G401.6 (cell line): Measurements from ENCODE around the gene OGFR.
"Not testable (repeated sequence)": the region's sequence is repeated elsewhere in the genome, so short reads cannot be mapped to it uniquely, and the experiment has no call there.

ENCODE experiments used
- FAIRE-seq: peaks from 2 replicates; lab custom pipeline; 2012; peaks lifted over from hg19 to GRCh38; lab: Jason Lieb, UNC

Gene OGFR

DNA sequence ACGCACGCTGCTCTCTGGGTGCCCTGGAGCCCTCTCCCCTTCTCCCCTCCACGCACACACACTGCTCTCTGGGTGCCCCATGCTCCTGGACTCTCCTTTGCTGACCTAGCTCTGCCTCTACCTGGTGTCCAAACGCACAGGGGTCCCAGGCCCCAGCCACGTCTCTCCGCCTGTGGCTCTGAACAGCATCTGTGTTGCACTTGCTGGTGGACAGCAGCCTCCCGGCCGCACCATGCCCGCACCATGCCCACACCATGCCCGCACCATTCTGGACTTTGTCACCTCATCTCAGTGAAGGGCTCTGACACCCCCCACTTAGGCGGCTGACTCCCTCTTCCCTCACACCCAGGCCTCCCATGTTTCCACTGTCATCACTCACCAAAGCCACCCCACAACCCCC lies 35.2 kb downstream of the OGFR start:
- FAIRE-seq: no peak

DNA sequence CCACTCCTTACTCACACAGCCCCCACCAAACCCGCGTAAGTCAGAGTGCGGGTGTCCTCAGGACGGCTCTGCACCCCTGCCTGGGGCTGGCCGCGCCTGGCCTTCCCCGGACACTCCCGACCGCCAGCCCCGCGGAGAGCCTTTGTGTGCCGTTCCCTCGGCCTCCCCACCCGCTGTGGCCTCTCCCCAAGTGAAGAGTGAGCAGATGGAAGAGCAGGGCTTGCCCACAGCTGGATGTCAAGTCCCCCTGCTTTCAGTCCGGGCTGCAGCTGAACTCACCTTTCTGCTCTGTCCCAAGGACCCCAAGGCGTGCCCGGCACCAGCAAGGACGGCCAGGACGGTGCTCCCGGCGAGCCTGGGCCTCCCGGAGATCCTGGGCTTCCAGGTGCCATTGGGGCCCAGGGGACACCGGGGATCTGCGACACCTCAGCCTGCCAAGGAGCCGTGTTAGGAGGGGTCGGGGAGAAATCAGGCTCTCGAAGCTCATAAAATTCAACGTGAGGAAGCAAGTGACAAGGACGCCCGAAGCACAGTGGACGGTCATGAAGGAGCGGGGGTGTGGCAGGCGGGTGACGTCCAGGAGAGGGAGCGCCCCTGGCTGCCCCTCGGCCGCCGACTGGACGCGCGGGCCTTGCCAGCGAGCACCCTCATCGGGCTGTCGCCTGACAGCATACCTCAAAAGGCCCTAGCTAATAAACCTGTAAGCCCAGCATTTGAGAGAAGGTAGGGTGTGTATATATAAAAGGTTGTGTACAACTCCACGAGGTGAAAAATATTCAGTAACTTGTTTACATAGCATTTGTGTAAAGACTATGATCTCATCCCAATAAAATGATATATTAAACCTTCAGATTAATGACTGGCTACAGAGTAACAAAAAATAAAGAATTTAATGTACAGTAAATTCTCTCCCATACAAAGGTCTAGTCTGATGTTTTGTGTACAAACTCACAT lies 35.9 kb downstream of the OGFR start:
- FAIRE-seq: no peak

DNA sequence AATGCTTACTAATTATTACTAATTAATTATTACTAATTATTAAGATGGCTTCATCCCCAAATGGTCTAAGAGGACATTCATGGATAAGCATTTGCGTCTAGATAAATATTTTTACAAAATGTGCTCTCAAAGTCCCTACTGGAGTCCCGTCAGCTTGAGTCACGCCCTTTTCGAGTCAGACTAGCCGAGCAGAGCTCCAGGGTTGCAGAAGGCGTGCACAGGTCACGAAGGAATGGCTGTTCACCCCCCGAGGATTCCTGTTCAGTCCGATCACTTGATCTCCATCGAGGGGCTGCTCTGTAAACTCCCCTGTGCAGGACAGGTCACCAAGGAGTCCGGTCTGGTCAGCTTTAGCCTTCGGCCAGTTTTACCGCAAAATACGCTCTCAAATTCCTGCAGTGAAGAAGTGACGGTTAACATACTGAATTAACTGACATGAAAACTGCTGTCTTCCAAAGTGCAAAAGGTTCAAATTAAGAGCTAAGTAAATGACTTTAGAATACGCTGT lies 37.1 kb downstream of the OGFR start:
- no peak for FAIRE-seq

DNA sequence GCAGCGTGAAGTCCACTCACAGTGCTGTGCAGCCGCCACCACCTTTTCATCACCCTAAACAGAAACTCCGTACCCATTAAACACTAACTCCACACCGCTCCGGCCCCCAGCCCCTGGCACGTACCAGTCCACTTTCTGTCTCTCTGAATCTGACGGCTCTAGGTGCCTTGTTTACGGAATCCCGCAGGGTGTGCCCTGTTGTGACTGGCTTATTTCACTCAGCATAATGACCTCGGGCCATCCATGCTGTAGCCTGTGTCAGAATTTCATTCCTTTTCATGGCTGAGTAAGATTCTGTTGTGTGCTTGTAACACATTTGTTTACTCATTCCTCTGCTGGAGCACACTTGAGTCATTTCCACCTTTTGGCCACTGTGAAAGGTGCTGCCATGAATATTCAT lies 39.0 kb downstream of the OGFR start:
- no peak for FAIRE-seq

DNA sequence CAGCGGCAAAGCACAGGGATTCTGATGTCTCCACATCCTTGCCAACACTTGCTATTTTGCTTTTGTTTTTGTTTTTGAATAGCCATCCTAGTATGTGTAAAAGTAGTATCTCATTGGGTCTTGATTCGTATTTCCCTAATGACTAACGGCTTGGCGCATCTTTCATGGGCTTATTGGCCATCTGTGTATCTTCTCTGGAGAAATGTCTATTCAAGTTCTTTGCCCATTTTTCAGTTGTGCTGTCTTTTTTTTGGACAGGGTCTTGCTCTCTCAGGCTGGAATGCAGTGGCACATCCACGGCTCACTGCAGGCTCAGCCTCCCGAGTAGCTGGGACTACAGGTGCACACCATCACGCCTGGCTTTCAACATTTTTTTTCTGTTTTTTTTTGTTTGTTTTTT lies 39.5 kb downstream of the OGFR start:
- no peak for FAIRE-seq

DNA sequence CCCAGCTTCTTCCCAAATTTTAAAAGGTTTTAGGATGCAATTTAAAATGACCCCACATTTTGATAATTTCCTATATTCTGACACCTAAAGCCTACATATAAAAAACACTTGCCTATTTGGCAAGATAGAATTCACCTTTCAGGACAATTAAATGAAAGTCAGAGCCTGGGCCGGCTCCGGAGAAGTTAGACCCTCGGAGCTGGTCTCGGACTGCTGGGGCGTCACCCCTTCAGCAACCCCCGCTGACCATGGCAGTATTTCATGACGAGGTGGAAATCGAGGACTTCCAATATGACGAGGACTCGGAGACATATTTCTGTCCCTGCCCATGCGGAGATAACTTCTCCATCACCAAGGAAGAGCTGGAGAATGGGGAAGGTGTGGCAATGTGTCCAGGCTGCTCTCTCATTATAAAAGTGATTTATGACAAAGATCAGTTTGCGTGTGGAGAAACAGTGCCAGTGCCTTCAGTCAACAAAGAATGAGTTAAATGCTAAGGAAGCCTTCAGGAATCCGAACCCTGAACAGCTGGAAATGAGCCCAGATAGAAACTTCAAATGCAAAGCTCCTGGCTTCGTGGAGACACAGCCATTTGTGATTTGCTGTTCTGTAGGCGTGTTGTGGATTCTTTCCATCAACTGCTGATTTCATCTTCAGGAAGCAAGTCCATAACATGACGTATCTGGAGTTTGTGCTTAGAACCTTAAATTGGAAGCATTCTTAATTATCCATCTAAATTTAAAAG lies 41.0 kb downstream of the OGFR start:
- FAIRE-seq: no peak

DNA sequence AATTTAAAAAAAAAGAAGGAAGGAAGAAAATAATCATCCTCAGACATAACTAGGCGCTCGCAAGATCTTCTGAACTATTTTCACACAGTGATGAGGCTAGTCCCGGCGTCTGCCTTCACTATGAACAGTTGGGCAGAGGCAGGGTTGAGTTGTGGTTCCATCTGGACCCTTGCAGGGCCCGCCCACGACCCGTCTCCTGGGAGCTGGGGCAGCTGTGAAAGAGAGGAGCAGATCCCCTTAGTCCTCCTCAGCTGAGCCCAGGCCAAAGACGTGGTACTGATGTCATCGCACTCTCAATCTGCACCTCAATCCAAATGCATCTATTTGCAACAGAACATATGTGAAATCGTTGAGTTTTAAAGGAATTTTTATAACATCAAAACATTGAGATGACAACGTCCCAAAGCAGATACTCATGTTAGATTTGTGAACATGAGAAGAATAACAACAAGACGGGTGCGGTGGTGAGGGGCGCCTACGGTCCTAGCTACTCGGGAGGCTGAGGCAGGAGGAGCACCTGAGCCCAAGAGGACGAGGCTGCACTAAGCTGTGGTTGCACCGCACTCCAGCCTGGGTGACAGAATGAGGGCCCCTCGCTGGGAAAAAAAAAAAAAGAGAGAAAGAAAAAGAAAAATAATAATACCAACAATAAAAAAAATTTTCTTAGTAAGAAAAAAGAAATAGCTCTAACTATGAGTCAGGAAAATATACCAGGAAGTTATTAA lies 41.7 kb downstream of the OGFR start:
- FAIRE-seq: no peak

DNA sequence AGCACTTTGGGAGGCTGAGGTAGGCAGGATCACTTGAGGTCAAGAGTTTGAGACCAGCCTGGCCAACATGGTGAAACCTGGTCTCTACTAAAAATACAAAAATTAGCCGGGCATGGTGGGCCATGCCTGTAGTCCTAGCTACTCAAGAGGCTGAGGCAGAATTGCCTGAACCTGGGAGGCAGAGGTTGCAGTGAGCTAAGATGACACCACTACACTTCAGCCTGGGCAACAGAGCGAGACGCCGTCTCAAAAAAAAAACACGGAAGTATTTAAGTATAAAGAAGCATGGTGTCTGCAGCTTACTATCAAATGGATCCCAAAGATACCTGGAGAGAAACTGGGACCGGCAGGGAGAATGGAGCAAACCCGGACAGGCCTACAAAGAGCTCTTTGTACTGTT lies 44.3 kb downstream of the OGFR start:
- FAIRE-seq: not testable (repeated sequence)

DNA sequence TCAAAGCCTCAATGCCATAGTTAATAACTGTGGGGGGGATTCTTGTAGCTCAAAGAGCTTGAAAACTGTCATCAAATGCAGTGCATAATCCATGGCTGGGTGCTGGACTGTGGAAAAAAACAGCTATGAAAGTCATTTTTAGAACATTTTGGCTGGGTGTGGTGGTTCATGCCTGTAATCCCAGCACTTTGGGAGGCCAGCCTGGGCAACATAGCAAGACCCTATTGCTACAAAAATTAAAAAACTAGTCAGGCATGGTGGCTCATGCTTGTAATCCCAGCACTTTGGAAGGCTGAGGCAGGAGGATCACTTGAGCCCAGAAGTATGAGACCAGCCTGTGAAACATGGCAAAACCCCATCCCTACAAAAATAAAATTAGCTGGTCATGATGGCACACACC lies 44.8 kb downstream of the OGFR start:
- FAIRE-seq: no peak

DNA sequence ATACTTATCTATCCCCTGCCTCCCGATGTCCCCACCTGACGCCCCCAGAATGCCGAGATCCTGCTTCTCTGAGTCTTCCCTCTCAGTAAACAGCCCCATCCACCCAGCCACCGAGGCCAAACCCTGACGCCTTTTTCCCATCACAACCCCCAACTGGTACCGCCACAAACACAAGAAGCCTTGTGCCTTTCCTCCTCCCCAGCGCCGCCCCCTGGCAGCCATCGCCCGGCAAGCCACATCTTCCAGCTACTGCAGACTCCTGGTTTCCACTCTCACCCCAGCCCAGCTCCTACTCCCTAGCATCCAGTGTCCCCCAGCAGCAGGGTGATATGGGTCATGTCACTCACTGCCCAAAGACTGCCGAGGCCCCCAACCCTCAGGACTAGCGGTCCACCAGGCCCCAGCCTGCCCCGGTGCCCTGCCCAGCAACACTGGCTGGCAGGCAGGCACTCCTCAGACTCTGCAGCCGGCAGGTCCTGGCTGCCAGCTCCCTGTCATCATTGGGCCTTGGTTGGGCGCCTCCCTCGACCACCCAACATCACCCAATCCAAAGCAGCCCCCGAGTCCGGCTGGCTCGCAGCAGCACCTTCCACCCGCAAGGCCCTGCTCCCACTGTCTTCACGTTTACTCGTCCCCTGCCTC lies 45.8 kb downstream of the OGFR start:
- FAIRE-seq: no peak

DNA sequence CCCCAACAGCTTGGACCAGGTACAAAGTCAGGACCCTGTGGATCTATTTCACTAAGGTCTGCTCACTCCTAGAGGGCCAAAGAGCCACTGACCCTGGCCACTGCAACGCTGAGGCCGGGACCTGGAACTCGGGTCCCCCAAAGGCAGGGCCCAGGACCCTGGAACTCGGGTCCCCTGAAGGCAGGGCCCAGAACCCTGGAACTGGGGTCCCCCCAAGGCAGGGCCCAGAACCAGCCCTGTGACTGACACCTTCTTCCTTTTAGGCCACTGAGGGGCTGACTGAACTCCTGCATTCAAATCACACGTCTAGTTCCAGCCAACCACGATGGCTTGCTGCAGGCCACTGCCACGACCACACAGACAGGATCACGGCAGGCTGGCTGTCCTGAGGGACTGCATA lies 47.6 kb downstream of the OGFR start:
- FAIRE-seq: no peak

DNA sequence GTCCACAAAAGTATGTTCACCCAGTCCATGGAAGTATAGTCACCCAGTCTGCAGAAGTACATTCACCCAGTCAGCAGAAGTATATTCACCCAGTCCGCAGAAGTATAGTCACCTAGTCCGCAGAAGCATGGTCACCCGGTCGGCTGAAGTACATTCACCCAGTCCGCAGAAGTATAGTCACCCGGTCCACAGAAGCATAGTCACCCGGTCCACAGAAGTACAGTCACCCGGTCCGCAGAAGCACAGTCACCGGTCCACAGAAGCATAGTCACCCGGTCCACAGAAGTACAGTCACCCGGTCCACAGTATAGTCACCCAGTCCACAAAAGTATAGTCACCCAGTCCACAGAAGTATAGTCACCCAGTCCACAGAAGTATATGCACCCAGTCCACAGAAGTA lies 48.2 kb downstream of the OGFR start:
- no peak for FAIRE-seq

DNA sequence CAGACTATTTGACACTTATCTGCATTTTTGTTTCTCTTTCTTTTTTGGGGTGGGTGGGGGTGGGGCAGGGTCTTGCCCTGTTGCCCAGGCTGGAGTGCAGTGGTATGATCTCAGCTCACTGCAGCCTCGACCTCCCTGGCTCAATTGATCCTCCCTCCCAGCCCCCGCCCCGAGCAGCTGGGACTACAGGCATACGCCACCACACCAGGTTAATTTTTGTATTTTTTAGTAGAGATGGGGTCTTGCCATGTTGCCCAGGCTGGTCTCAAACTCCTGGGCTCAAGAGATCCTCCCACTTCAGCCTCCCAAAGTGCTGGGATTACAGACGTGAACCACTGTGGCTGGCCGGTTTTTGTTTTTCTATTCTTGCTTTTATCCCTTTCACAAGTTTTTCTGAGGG lies 48.7 kb downstream of the OGFR start:
- not testable (repeated sequence) for FAIRE-seq

DNA sequence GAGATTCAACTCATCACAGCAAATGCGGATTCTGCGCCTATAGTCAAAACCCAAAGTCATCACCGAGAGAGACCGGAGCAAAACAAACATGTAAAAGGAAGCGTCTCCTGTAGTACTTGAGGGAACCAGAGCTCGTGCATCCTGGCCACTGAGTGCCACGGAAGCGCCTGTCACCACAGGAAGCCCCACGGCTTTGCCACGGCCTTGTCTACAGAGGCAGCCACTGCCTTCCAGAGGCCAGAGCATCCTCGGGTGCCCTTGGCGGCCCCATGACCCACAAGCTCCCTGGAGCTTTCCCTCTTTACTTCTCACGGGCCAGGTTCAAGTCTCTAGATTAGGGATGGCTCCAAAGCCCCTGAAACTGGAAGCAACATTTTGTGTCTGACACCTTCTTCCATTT lies 49.5 kb downstream of the OGFR start:
- no peak for FAIRE-seq

DNA sequence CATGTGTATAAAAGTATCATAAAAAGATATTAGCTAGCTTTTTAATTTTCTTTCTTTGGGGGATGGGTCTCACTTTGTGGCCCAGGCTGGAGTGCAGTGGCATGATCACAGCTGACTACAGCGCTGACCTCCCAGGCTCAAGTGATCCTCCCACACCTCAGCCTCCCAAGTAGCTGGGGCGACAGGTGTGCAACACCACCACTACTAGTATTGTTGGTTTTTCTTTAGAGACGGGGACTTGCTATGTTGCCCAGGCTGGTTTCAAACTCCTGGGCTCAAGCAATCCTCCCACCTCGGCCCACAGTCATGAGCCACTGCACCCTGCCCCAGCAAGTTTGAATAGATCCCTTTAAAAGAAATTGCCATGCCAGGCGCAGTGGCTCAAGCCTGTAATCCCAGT lies 50.5 kb downstream of the OGFR start:
- FAIRE-seq: no peak

DNA sequence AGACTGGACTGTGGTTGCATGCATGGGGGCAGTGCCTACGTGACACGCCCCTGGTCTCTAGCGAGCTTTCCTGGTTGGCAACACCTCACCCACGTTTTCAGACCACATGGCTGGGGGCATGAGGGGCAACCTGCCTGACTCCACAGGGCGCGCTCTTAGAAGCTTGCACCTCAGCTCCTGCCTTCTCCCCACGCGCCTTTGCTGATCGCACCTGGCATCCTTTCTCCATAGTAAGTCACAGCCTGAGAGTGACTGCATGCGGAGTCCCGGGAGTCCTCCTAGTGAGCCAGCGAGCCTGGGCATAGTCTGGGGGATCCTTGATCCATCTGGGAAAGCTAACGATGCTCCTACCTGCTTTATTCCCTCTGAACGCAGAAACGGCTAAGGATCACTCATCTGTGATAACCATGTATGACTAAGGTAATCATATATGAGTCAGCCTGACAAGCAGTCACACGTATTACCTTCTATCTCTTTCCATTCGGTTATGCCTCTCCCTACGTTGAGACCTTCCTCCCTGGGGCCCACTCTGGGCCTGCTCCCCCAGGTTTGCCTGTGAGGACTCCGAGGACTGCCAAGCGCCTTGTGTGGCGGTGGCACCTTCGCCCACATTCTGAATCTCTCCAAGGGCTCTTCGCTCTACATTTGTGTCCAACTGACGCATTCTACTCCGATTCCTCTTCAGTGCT lies 52.4 kb downstream of the OGFR start:
- FAIRE-seq: no peak

DNA sequence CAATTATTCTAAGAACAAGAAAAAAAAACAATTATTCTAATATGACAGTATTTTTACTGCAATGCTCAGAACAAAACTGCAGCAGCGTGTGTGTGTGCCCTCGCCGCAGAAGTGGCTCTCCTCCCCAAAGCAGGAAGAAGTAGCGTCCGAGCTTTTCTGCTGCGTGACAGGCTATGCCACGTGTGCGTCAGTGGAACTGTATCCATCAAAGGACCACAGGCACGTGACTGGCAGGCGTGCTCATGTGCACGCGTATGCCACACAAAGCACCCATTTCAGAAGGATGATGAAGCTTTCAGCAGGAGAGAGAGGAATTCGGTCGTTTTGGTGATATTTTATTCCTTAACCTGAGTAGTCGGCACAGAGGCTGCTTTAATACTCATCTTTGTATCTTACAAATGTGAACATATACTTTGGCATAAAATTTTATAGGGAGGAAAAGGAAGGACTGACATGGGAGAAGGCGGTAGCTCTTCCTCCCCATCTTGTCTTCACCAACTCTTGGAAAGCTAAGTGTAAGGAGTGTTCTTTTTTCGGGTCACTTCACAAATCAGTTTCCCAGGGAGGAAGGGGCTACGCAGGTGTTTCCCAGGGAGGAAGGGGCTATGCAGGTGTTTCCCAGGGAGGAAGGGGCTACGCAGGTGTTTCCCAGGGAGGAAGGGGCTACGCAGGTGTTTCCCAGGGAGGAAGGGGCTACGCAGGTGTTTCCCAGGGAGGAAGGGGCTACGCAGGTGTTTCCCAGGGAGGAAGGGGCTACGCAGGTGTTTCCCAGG lies 53.6 kb downstream of the OGFR start:
- no peak for FAIRE-seq

DNA sequence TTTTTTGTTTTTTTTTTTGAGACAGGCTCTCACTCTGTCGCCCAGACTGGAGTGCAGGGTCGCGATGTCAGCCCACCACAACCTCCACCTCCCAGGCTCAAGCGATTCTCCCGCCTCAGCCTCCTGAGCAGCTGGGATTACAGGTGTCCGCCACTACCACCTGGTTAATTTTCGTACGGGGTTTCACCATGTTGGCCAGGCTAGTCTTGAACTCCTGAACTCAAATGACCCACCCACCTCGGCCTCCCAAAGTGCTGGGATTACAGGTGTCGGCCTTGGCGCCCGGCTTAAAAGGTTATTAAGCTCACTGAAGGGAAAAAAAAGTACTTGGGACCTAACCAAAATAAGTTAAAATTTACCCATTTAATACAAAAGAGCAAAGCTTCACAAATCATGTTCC lies 55.1 kb downstream of the OGFR start:
- no peak for FAIRE-seq

DNA sequence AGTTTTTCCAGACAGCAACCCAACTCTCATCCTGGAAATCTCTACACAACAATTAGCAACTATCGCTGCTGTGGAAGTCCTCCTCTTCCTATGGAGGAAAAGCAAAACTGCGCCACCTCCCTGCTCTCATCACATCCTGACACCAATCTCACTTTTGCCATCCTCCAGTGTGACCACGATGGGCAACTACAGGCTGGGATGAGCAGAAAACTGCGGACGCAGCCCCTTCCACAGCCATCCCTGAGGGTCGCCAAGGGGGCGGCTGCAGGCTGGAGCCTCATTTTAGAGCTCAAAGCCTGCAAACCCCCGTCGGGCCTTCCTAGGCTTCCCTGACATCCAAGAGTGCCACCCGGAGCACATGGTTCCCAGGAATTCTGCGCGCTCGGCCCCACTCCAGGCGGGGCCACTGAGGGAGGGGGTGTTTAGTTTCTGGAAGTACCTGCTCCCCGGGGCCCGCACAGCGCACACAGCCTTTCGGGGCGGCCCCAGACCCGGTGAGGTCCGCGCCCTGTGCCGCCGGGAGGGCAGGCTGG lies 55.8 kb downstream of the OGFR start:
- FAIRE-seq: no peak

DNA sequence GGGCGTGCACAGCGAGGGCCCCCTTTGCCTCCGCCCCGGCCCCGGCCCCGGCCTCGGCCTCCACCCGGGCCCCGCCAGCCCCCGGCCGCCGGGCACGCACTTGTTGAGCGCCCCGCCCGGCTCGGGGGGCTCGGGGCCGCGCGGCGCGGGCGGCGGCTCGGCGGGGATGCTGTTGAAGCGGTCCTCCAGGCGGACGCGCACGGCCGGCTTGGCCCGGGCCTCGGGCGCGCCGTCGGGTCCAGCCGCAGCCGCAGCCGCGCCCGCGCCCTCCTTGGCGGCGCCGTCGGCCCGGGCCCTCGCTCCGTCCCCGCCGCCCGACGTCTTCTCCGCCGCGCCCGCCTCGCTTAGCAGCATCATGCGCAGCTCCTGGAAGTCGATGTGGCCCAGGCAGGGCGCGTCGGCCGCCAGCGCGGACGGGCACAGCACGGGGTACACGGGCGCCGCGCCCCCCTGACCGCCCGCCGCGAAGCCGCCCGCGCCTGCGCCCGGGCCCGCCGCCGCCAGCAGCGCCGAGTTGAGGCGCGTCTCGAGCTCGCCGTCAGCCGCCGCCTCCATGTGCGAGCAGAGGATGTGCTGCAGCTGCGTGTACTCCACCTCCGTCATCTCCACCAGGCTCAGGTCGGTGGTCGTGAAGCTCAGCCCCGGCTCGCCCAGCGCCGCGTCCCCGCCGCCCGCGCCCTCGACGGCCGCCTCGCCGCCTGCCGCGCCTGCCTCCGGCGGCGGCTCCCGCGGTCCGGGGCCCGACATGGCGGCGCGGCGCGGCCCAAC lies 56.5 kb downstream of the OGFR start:
- FAIRE-seq: no peak
